ENCODE results near the gene SORCS2.
A peak's percentile ranks its signal among the peaks of the same experiment; 100 is the strongest.

Gene SORCS2

GRCh38 chr4:7759635-7760034 lies 567.3 kb downstream of the SORCS2 start:
- no peak for DNase-seq (ENCODE audit: low read depth)
- no peak for TF ChIP-seq CTCF (conservative IDR thresholded peaks at IDR 0.05; ENCODE audit: low read length)
- H3K4me3 ChIP-seq (ENCODE audit: low read length) = no peak overlapping the region

GRCh38 chr4:7760228-7760627 lies 567.9 kb downstream of the SORCS2 start:
- no peak for TF ChIP-seq CTCF (conservative IDR thresholded peaks at IDR 0.05; ENCODE audit: low read length)
- DNase-seq (ENCODE audit: low read depth) = no peak
- no peak overlapping the region for H3K4me3 ChIP-seq (ENCODE audit: low read length)

GRCh38 chr4:7760706-7761105 lies 568.4 kb downstream of the SORCS2 start:
- H3K4me3 ChIP-seq (ENCODE audit: low read length) = no peak overlapping the region
- TF ChIP-seq CTCF (conservative IDR thresholded peaks at IDR 0.05; ENCODE audit: low read length) = no peak
- no peak for DNase-seq (ENCODE audit: low read depth)

GRCh38 chr4:7761312-7761711 lies 569.0 kb downstream of the SORCS2 start:
- no peak for TF ChIP-seq CTCF (conservative IDR thresholded peaks at IDR 0.05; ENCODE audit: low read length)
- DNase-seq (ENCODE audit: low read depth) = no peak
- H3K4me3 ChIP-seq (ENCODE audit: low read length) = no peak overlapping the region

- TF ChIP-seq CTCF (conservative IDR thresholded peaks at IDR 0.05; ENCODE audit: low read length) = peak; percentile 73
- H3K4me3 ChIP-seq (ENCODE audit: low read length) = no peak overlapping the region
- peak; percentile 62 for DNase-seq (ENCODE audit: low read depth)
These were observed 569.4 kb downstream of the SORCS2 start for GRCh38 chr4:7761720-7762119.

- TF ChIP-seq CTCF (conservative IDR thresholded peaks at IDR 0.05; ENCODE audit: low read length) = no peak
These were observed 570.2 kb downstream of the SORCS2 start for GRCh38 chr4:7762376-7763030.

GRCh38 chr4:7763106-7763505 lies 570.8 kb downstream of the SORCS2 start:
- no peak for DNase-seq (ENCODE audit: low read depth)
- TF ChIP-seq CTCF (conservative IDR thresholded peaks at IDR 0.05; ENCODE audit: low read length) = no peak

More at GRCh38 chr4:7762376-7763030, 570.2 kb downstream of the SORCS2 start:
- H3K4me3 ChIP-seq (ENCODE audit: low read length) = no peak overlapping the region
- no peak for DNase-seq (ENCODE audit: low read depth)

More at GRCh38 chr4:7763106-7763505, 570.8 kb downstream of the SORCS2 start:
- no peak overlapping the region for H3K4me3 ChIP-seq (ENCODE audit: low read length)

Measured in AG10803 (cell line).